GM19452 (cell line): ENCODE results near the gene ARHGDIG.
A peak's percentile ranks its signal among the peaks of the same experiment; 100 is the strongest.
"Not testable (repeated sequence)": the region's sequence is repeated elsewhere in the genome, so short reads cannot be mapped to it uniquely, and the experiment has no call there.

ENCODE experiments used
- ATAC-seq: cut with Tn5 transposase; IDR thresholded peaks from one replicate; pipeline ENCODE4 v1.9.1; 2021; ENCODE audit not compliant: unreplicated experiment

The ARHGDIG gene

GRCh38 chr16:280552-280951 is at the start of gene ARHGDIG:
TSS of gene ARHGDIG (plus strand) at chr16:280591. CDS start at chr16:280681, 90 bp downstream.
- ATAC-seq = no peak

- ATAC-seq = no peak
These were observed 49.4 kb upstream of the ARHGDIG start for GRCh38 chr16:230949-231348.

GRCh38 chr16:234468-235305 is 45.7 kb upstream of the ARHGDIG start, which contains the start of gene FAM234A:
TSS of gene FAM234A (plus strand) at chr16:234821. CDS start at chr16:254414, 19,593 bp downstream.
- ATAC-seq = peak; percentile 81

GRCh38 chr16:239948-240277 is 40.5 kb upstream of the ARHGDIG start:
- ATAC-seq = no peak

GRCh38 chr16:240559-240958 is 39.8 kb upstream of the ARHGDIG start:
- no peak for ATAC-seq

- no peak for ATAC-seq
These were observed 38.1 kb upstream of the ARHGDIG start for GRCh38 chr16:242281-242680.

GRCh38 chr16:243348-243747 is 37.0 kb upstream of the ARHGDIG start:
- no peak for ATAC-seq

- ATAC-seq = no peak
These were observed 35.3 kb upstream of the ARHGDIG start for GRCh38 chr16:245105-245504.

- ATAC-seq = no peak
These were observed 33.4 kb upstream of the ARHGDIG start for GRCh38 chr16:247027-247426.

GRCh38 chr16:249431-249830 is 31.0 kb upstream of the ARHGDIG start:
- no peak for ATAC-seq

GRCh38 chr16:252366-253337 is 27.7 kb upstream of the ARHGDIG start:
- ATAC-seq = no peak

GRCh38 chr16:253833-254232 is 26.6 kb upstream of the ARHGDIG start:
- no peak for ATAC-seq

- ATAC-seq = no peak
These were observed 25.9 kb upstream of the ARHGDIG start for GRCh38 chr16:254461-254860.

- ATAC-seq = no peak
These were observed 25.2 kb upstream of the ARHGDIG start for GRCh38 chr16:255183-255582.

- not testable (repeated sequence) for ATAC-seq
These were observed 22.3 kb upstream of the ARHGDIG start for GRCh38 chr16:258091-258490.

- no peak for ATAC-seq
These were observed 21.2 kb upstream of the ARHGDIG start for GRCh38 chr16:259226-259625.

- no peak for ATAC-seq
These were observed 20.6 kb upstream of the ARHGDIG start for GRCh38 chr16:259814-260253.

- no peak for ATAC-seq
These were observed 20.1 kb upstream of the ARHGDIG start for GRCh38 chr16:260326-260725.

- no peak for ATAC-seq
These were observed 19.2 kb upstream of the ARHGDIG start for GRCh38 chr16:261031-261691.

- ATAC-seq = no peak
These were observed 18.2 kb upstream of the ARHGDIG start for GRCh38 chr16:262121-262745.
